Measurements from ENCODE around the gene TENM4. TPM values are rescaled to one million over a fixed set of nuclear protein-coding genes. Genes with fewer than 3 reads are reported as not detected.

TENM4 gene
- total RNA-seq, 1 experiment from 2014 or later, result 0.39 TPM

DNA sequence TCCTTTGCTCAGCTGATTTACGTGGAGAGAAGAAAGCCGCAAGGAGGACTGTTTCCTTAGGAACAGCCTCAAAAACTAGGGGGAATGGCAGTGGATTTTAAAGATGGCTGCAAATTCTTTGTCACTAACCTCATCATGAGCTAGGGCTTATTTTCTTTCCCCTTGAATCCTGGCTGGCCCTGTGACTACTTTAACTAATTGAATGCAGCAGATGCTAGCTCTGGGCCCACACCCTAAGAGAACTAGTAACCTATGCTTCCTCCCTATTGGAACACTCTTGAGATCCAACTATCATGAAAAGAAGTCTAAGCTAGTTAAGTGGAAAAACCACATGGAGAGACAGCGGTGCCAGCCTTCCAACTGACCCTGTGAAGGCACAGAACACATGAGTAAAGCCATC, 444.8 kb downstream of the TENM4 start:
- DNase-seq (ENCODE audit: low read depth, low spot score), result no peak
- no peaks in the 10 kb centered on the region for H3K4me1 ChIP-seq (ENCODE audit: control insufficient read depth, insufficient read depth, low read length)
- H3K36me3 ChIP-seq (ENCODE audit: control insufficient read depth, insufficient read depth, low read length), result no peaks in the 10 kb centered on the region
- no peaks in the 10 kb centered on the region; the same call in 1 of the 2 replicates for H3K27me3 ChIP-seq (ENCODE audit: control insufficient read depth, insufficient read depth, low read length)
- H3K4me3 ChIP-seq (ENCODE audit: low read depth in 2 of 2, low read length in 2 of 2), result no peak overlapping the region
- CTCF ChIA-PET, result no interaction called here
- no peak overlapping the region for H3K27ac ChIP-seq (ENCODE audit: low read length)
- ATAC-seq, result no peak
- no TSS peak for BruUV-seq (replicated peaks)
- POLR2A ChIA-PET, result interaction anchor here (0.6 kb wide), 1 partner anchor 17 kb away, joined by 3 read pairs; no protein-coding TSS in a partner anchor
- H3K9me3 ChIP-seq (ENCODE audit: control insufficient read depth, insufficient read depth, low read depth, low read length), result no peaks in the 10 kb centered on the region
- intact Hi-C loops (cut with micrococcal nuclease; ENCODE audit: unreplicated experiment), result no loop called here
- in situ Hi-C loops (cut with HindIII; ENCODE audit: low pct_unique_long_range_greater_than_20kb, low sequenced_read_pairs), result no loop called here
- TF ChIP-seq, protein P1, sequence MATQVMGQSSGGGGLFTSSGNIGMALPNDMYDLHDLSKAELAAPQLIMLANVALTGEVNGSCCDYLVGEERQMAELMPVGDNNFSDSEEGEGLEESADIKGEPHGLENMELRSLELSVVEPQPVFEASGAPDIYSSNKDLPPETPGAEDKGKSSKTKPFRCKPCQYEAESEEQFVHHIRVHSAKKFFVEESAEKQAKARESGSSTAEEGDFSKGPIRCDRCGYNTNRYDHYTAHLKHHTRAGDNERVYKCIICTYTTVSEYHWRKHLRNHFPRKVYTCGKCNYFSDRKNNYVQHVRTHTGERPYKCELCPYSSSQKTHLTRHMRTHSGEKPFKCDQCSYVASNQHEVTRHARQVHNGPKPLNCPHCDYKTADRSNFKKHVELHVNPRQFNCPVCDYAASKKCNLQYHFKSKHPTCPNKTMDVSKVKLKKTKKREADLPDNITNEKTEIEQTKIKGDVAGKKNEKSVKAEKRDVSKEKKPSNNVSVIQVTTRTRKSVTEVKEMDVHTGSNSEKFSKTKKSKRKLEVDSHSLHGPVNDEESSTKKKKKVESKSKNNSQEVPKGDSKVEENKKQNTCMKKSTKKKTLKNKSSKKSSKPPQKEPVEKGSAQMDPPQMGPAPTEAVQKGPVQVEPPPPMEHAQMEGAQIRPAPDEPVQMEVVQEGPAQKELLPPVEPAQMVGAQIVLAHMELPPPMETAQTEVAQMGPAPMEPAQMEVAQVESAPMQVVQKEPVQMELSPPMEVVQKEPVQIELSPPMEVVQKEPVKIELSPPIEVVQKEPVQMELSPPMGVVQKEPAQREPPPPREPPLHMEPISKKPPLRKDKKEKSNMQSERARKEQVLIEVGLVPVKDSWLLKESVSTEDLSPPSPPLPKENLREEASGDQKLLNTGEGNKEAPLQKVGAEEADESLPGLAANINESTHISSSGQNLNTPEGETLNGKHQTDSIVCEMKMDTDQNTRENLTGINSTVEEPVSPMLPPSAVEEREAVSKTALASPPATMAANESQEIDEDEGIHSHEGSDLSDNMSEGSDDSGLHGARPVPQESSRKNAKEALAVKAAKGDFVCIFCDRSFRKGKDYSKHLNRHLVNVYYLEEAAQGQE (IDR thresholded peaks at IDR 0.05; ENCODE audit: insufficient read depth in 1 of 2, low read depth in 2 of 2, low read length in 1 of 2), result no peak
- TF ChIP-seq TCF7L2 (IDR thresholded peaks at IDR 0.05; ENCODE audit: low read depth, low read length) (no peak), SIN3A (IDR thresholded peaks at IDR 0.05; ENCODE audit: borderline replicate concordance, insufficient read depth, low read depth, low read length) (no peak), POLR2AphosphoS5 (IDR thresholded peaks at IDR 0.05; ENCODE audit: low read depth, low read length) (no peak)
- TF ChIP-seq, protein P2, sequence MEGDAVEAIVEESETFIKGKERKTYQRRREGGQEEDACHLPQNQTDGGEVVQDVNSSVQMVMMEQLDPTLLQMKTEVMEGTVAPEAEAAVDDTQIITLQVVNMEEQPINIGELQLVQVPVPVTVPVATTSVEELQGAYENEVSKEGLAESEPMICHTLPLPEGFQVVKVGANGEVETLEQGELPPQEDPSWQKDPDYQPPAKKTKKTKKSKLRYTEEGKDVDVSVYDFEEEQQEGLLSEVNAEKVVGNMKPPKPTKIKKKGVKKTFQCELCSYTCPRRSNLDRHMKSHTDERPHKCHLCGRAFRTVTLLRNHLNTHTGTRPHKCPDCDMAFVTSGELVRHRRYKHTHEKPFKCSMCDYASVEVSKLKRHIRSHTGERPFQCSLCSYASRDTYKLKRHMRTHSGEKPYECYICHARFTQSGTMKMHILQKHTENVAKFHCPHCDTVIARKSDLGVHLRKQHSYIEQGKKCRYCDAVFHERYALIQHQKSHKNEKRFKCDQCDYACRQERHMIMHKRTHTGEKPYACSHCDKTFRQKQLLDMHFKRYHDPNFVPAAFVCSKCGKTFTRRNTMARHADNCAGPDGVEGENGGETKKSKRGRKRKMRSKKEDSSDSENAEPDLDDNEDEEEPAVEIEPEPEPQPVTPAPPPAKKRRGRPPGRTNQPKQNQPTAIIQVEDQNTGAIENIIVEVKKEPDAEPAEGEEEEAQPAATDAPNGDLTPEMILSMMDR (IDR thresholded peaks at IDR 0.05), result no peak

DNA sequence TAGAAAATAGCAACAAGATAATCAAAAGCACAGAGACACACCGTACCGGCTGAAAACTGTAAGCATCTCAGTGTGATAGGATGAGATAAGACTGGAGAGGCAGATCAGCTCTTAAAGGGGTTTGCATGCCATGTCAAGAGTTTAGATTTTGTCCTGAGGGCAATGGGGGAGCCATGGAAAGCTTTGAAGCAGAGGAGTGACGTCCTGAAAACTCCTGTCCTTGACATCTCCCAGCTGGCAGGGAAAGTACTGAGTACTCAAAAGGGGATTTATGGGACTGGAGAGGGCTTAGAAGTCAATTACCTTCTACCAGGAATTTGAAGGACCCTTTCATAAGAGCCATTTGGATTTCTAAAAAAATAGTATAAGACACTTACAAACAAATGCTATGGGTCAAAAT, 445.7 kb downstream of the TENM4 start:
- BruUV-seq (replicated peaks), result no TSS peak
- no peaks in the 10 kb centered on the region for H3K4me1 ChIP-seq (ENCODE audit: control insufficient read depth, insufficient read depth, low read length)
- no peaks in the 10 kb centered on the region for H3K9me3 ChIP-seq (ENCODE audit: control insufficient read depth, insufficient read depth, low read depth, low read length)
- TF ChIP-seq POLR2AphosphoS5 (IDR thresholded peaks at IDR 0.05; ENCODE audit: low read depth, low read length), result no peak
- TF ChIP-seq, protein P2 (IDR thresholded peaks at IDR 0.05), result no peak
- no peak for TF ChIP-seq TCF7L2 (IDR thresholded peaks at IDR 0.05; ENCODE audit: low read depth, low read length)
- TF ChIP-seq, protein P1 (IDR thresholded peaks at IDR 0.05; ENCODE audit: insufficient read depth in 1 of 2, low read depth in 2 of 2, low read length in 1 of 2), result no peak
- TF ChIP-seq SIN3A (IDR thresholded peaks at IDR 0.05; ENCODE audit: borderline replicate concordance, insufficient read depth, low read depth, low read length), result no peak
- H3K27ac ChIP-seq (ENCODE audit: low read length), result no peak overlapping the region
- DNase-seq (ENCODE audit: low read depth, low spot score), result no peak
- no peaks in the 10 kb centered on the region; the same call in 1 of the 2 replicates for H3K27me3 ChIP-seq (ENCODE audit: control insufficient read depth, insufficient read depth, low read length)
- H3K4me3 ChIP-seq (ENCODE audit: low read depth in 2 of 2, low read length in 2 of 2), result no peak overlapping the region
- in situ Hi-C loops (cut with HindIII; ENCODE audit: low pct_unique_long_range_greater_than_20kb, low sequenced_read_pairs) (no loop called here), intact Hi-C loops (cut with micrococcal nuclease; ENCODE audit: unreplicated experiment) (no loop called here)
- ChIA-PET POLR2A (no interaction called here), CTCF (no interaction called here)
- ATAC-seq, result no peak
- H3K36me3 ChIP-seq (ENCODE audit: control insufficient read depth, insufficient read depth, low read length), result no peaks in the 10 kb centered on the region
